ENCODE data around the gene SPOCK2.
A peak's percentile ranks its signal among the peaks of the same experiment; 100 is the strongest.

Gene SPOCK2

GRCh38 chr10:72026278-72027111 is 61.9 kb downstream of the SPOCK2 start:
- no peak for FAIRE-seq

GRCh38 chr10:72025832-72026231 is 62.5 kb downstream of the SPOCK2 start:
- no peak for FAIRE-seq

- no peak for FAIRE-seq
Observed at GRCh38 chr10:72025400-72025799, 63.0 kb downstream of the SPOCK2 start.

- FAIRE-seq: no peak
Observed at GRCh38 chr10:72024596-72024995, 63.8 kb downstream of the SPOCK2 start.

- FAIRE-seq: no peak
Observed at GRCh38 chr10:72022228-72022627, 66.1 kb downstream of the SPOCK2 start.

- no peak for FAIRE-seq
Observed at GRCh38 chr10:72020914-72021809, 67.2 kb downstream of the SPOCK2 start.

- no peak for FAIRE-seq
Observed at GRCh38 chr10:72019085-72019876, 69.1 kb downstream of the SPOCK2 start.

- no peak for FAIRE-seq
Observed at GRCh38 chr10:72016608-72017300, 71.6 kb downstream of the SPOCK2 start.

- FAIRE-seq: no peak
Observed at GRCh38 chr10:72015841-72016240, 72.5 kb downstream of the SPOCK2 start.

GRCh38 chr10:72014785-72015480 is 73.4 kb downstream of the SPOCK2 start:
- FAIRE-seq: no peak

GRCh38 chr10:72014197-72014596 is 74.2 kb downstream of the SPOCK2 start:
- FAIRE-seq: no peak

GRCh38 chr10:72013202-72013945 is 75.0 kb downstream of the SPOCK2 start:
- FAIRE-seq: no peak

GRCh38 chr10:72012796-72013195 is 75.6 kb downstream of the SPOCK2 start:
- FAIRE-seq: no peak

- no peak for FAIRE-seq
Observed at GRCh38 chr10:72011976-72012512, 76.3 kb downstream of the SPOCK2 start.

GRCh38 chr10:72011468-72011867 is 76.9 kb downstream of the SPOCK2 start:
- FAIRE-seq: no peak

GRCh38 chr10:72011016-72011415 is 77.3 kb downstream of the SPOCK2 start:
- no peak for FAIRE-seq

GRCh38 chr10:72010234-72010973 is 77.9 kb downstream of the SPOCK2 start:
- no peak for FAIRE-seq

- FAIRE-seq: peak; percentile 97
Observed at GRCh38 chr10:72009425-72010081, 78.8 kb downstream of the SPOCK2 start.

GRCh38 chr10:72009051-72009424 is 79.3 kb downstream of the SPOCK2 start:
- FAIRE-seq: no peak
